ENCODE results near the gene ERICH6.

ERICH6 gene

GRCh38 chr3:150703756-150704344 lies at the start of gene ERICH6:
TSS of gene ERICH6 (minus strand) at chr3:150703920. CDS start at chr3:150703898, 22 bp downstream.
- peak; percentile 80 for DNase-seq (ENCODE audit: low read depth)

- no peak for DNase-seq (ENCODE audit: low read depth)
Observed at GRCh38 chr3:150751781-150752263, 48.1 kb upstream of the ERICH6 start.

- DNase-seq (ENCODE audit: low read depth), result no peak
Observed at GRCh38 chr3:150749255-150749654, 45.5 kb upstream of the ERICH6 start.

- no peak for DNase-seq (ENCODE audit: low read depth)
Observed at GRCh38 chr3:150748684-150749047, 44.9 kb upstream of the ERICH6 start.

- no peak for DNase-seq (ENCODE audit: low read depth)
Observed at GRCh38 chr3:150747886-150748683, 44.4 kb upstream of the ERICH6 start.

- DNase-seq (ENCODE audit: low read depth), result no peak
Observed at GRCh38 chr3:150746791-150747590, 43.3 kb upstream of the ERICH6 start.

- no peak for DNase-seq (ENCODE audit: low read depth)
Observed at GRCh38 chr3:150745832-150746231, 42.1 kb upstream of the ERICH6 start.

GRCh38 chr3:150744919-150745211 lies 41.1 kb upstream of the ERICH6 start:
- no peak for DNase-seq (ENCODE audit: low read depth)

- DNase-seq (ENCODE audit: low read depth), result no peak
Observed at GRCh38 chr3:150744041-150744918, 40.6 kb upstream of the ERICH6 start.

GRCh38 chr3:150743508-150743907 lies 39.8 kb upstream of the ERICH6 start:
- DNase-seq (ENCODE audit: low read depth), result no peak

GRCh38 chr3:150742679-150743078 lies 39.0 kb upstream of the ERICH6 start:
- DNase-seq (ENCODE audit: low read depth), result no peak

GRCh38 chr3:150742141-150742523 lies 38.4 kb upstream of the ERICH6 start:
- no peak for DNase-seq (ENCODE audit: low read depth)

GRCh38 chr3:150741497-150742140 lies 37.9 kb upstream of the ERICH6 start:
- no peak for DNase-seq (ENCODE audit: low read depth)

- no peak for DNase-seq (ENCODE audit: low read depth)
Observed at GRCh38 chr3:150740733-150741496, 37.2 kb upstream of the ERICH6 start.

- no peak for DNase-seq (ENCODE audit: low read depth)
Observed at GRCh38 chr3:150739877-150740645, 36.3 kb upstream of the ERICH6 start.

GRCh38 chr3:150739200-150739863 lies 35.6 kb upstream of the ERICH6 start:
- no peak for DNase-seq (ENCODE audit: low read depth)

GRCh38 chr3:150738688-150739087 lies 35.0 kb upstream of the ERICH6 start:
- no peak for DNase-seq (ENCODE audit: low read depth)

GRCh38 chr3:150737874-150738679 lies 34.4 kb upstream of the ERICH6 start:
- no peak for DNase-seq (ENCODE audit: low read depth)
